Measurements from ENCODE around the gene HLA-DPB1. TPM values are rescaled to one million over a fixed set of nuclear protein-coding genes. Genes with fewer than 3 reads are reported as not detected.

HLA-DPB1 gene
- polyA plus RNA-seq, 4 donors = 16.7 to 20.4 (median 17.2) TPM

- DNase-seq (ENCODE audit: low read depth in 4 of 4, low spot score in 3 of 4) = no peak
These were observed 50.4 kb downstream of the HLA-DPB1 start for GRCh38 chr6:33126101-33126714.

- DNase-seq (ENCODE audit: low read depth in 4 of 4, low spot score in 3 of 4) = no peak
These were observed 52.5 kb downstream of the HLA-DPB1 start for GRCh38 chr6:33128318-33128717.

GRCh38 chr6:33132081-33132524 lies 56.3 kb downstream of the HLA-DPB1 start:
- no peak for DNase-seq (ENCODE audit: low read depth in 4 of 4, low spot score in 3 of 4)

GRCh38 chr6:33136310-33136900 lies 60.6 kb downstream of the HLA-DPB1 start:
- DNase-seq (ENCODE audit: low read depth in 4 of 4, low spot score in 3 of 4) = no peak

Other genes with a start within 250 kb of the HLA-DPB1 start
- 10 to 100 TPM in 2 of 4 donors, 1 to 10 TPM in 2; 9.9 to 13.3 (median 10.6) TPM for gene TAP2, start 237.3 kb upstream of the HLA-DPB1 start, polyA plus RNA-seq (ENCODE audit: insufficient read length in 4 of 4)
- 10 to 100 TPM; 19.4 to 24.4 (median 22.5) TPM for gene PSMB8, start 231.9 kb upstream of the HLA-DPB1 start, polyA plus RNA-seq (ENCODE audit: insufficient read length in 4 of 4)
- gene TAP1, start 222.3 kb upstream of the HLA-DPB1 start, polyA plus RNA-seq (ENCODE audit: insufficient read length in 4 of 4) = 10 to 100 TPM in 1 of 4 donors, 1 to 10 TPM in 3; 9.4 to 11.0 (median 9.7) TPM
- 1 to 10 TPM; 5.7 to 6.4 (median 6.0) TPM for gene PSMB9, start 221.8 kb upstream of the HLA-DPB1 start, polyA plus RNA-seq (ENCODE audit: insufficient read length in 4 of 4)
- 10 to 100 TPM in 3 of 4 donors, 1 to 10 TPM in 1; 9.1 to 76.6 (median 62.8) TPM for gene HLA-DMB, start 135.0 kb upstream of the HLA-DPB1 start, polyA plus RNA-seq (ENCODE audit: insufficient read length in 4 of 4)
- 10 to 100 TPM in 3 of 4 donors, 1 to 10 TPM in 1; 6.2 to 18.5 (median 15.6) TPM for gene HLA-DMA, start 122.9 kb upstream of the HLA-DPB1 start, polyA plus RNA-seq (ENCODE audit: insufficient read length in 4 of 4)
- 100 to 1,000 TPM; 274 to 342 (median 333) TPM for gene BRD2, start 107.4 kb upstream of the HLA-DPB1 start, polyA plus RNA-seq (ENCODE audit: insufficient read length in 4 of 4)
- 1 to 10 TPM; 4.5 to 5.7 (median 5.0) TPM for gene HLA-DOA, start 66.4 kb upstream of the HLA-DPB1 start, polyA plus RNA-seq (ENCODE audit: insufficient read length in 4 of 4)
- 10 to 100 TPM; 17.1 to 20.5 (median 18.3) TPM for gene HLA-DPA1, start 2.3 kb upstream of the HLA-DPB1 start, polyA plus RNA-seq (ENCODE audit: insufficient read length in 4 of 4)
- gene COL11A2, start 116.5 kb downstream of the HLA-DPB1 start, polyA plus RNA-seq (ENCODE audit: insufficient read length in 4 of 4) = 1 to 10 TPM; 3.0 to 6.9 (median 4.1) TPM
- 10 to 100 TPM; 47.0 to 66.5 (median 55.5) TPM for gene RXRB, start 124.7 kb downstream of the HLA-DPB1 start, polyA plus RNA-seq (ENCODE audit: insufficient read length in 4 of 4)
- 100 to 1,000 TPM in 3 of 4 donors, 10 to 100 TPM in 1; 91.9 to 139 (median 116) TPM for gene SLC39A7, start 124.9 kb downstream of the HLA-DPB1 start, polyA plus RNA-seq (ENCODE audit: insufficient read length in 4 of 4)
- 10 to 100 TPM; 10.7 to 29.1 (median 22.2) TPM for gene HSD17B8, start 128.7 kb downstream of the HLA-DPB1 start, polyA plus RNA-seq (ENCODE audit: insufficient read length in 4 of 4)
- 10 to 100 TPM; 52.8 to 70.6 (median 56.2) TPM for gene RING1, start 132.5 kb downstream of the HLA-DPB1 start, polyA plus RNA-seq (ENCODE audit: insufficient read length in 4 of 4)
- gene VPS52, start 195.9 kb downstream of the HLA-DPB1 start, polyA plus RNA-seq (ENCODE audit: insufficient read length in 4 of 4) = 10 to 100 TPM; 53.1 to 96.0 (median 75.1) TPM
- gene RPS18, start 196.1 kb downstream of the HLA-DPB1 start, polyA plus RNA-seq (ENCODE audit: insufficient read length in 4 of 4) = 1,000 to 10,000 TPM; 2,948 to 3,391 (median 3,096) TPM
- 1 to 10 TPM; 2.5 to 5.0 (median 3.8) TPM for gene B3GALT4, start 201.1 kb downstream of the HLA-DPB1 start, polyA plus RNA-seq (ENCODE audit: insufficient read length in 4 of 4)
- gene WDR46, start 213.2 kb downstream of the HLA-DPB1 start, polyA plus RNA-seq (ENCODE audit: insufficient read length in 4 of 4) = 10 to 100 TPM; 54.9 to 82.1 (median 59.9) TPM
- gene PFDN6, start 213.6 kb downstream of the HLA-DPB1 start, polyA plus RNA-seq (ENCODE audit: insufficient read length in 4 of 4) = 10 to 100 TPM; 41.9 to 78.2 (median 75.1) TPM
- 100 to 1,000 TPM in 2 of 4 donors, 10 to 100 TPM in 2; 96.7 to 133 (median 103) TPM for gene RGL2, start 223.0 kb downstream of the HLA-DPB1 start, polyA plus RNA-seq (ENCODE audit: insufficient read length in 4 of 4)
- 10 to 100 TPM; 26.9 to 49.5 (median 38.4) TPM for gene TAPBP, start 238.1 kb downstream of the HLA-DPB1 start, polyA plus RNA-seq (ENCODE audit: insufficient read length in 4 of 4)
- gene ZBTB22, start 241.8 kb downstream of the HLA-DPB1 start, polyA plus RNA-seq (ENCODE audit: insufficient read length in 4 of 4) = 10 to 100 TPM; 20.1 to 25.5 (median 21.4) TPM
- 10 to 100 TPM; 45.3 to 58.9 (median 54.1) TPM for gene DAXX, start 247.0 kb downstream of the HLA-DPB1 start, polyA plus RNA-seq (ENCODE audit: insufficient read length in 4 of 4)

All from left renal pelvis (tissue), 4 donors.